CD14-positive monocyte (primary cell): ENCODE data around the gene HIVEP3. TPM values are rescaled to one million over a fixed set of nuclear protein-coding genes. Genes with fewer than 3 reads are reported as not detected.
A peak's percentile ranks its signal among the peaks of the same experiment; 100 is the strongest.

Experiments used
- DNase-seq, 3 donors: peaks; one replicate each; pipeline ENCODE4 v3.0.0-alpha.2; 2011 to 2022
- H2AFZ ChIP-seq: 2 replicates; pipeline ENCODE4 v1.6.0; 2012; ENCODE audit warnings: mild to moderate bottlenecking, low read depth, low read length, inconsistent platforms; ENCODE audit not compliant: insufficient read depth, poor library complexity, severe bottlenecking
- H3K27ac ChIP-seq, 2 donors: 1 replicate in 1 of 2; 2 replicates in 1 of 2; pipeline ENCODE4 v1.5.1; 2012 to 2013; ENCODE audit warnings: low read length in 2 of 2, control low read depth in 1 of 2, inconsistent platforms in 1 of 2, low read depth in 1 of 2, mild to moderate bottlenecking in 1 of 2
- H3K27me3 ChIP-seq, 2 donors: one replicate each; pipeline versions ENCODE4 v1.6.0 to v1.6.1; 2011 to 2013; ENCODE audit warnings: low read length in 2 of 2; ENCODE audit not compliant: control insufficient read depth in 2 of 2, insufficient read depth in 2 of 2
- H3K36me3 ChIP-seq, 2 donors: replicated peaks in 1 of 2; 1 replicate in 1 of 2; 2 replicates in 1 of 2; pipeline versions ENCODE4 v1.5.1 to v1.6.1; 2012 to 2013; ENCODE audit warnings: low read length in 2 of 2, control low read depth in 1 of 2, inconsistent platforms in 1 of 2, mild to moderate bottlenecking in 1 of 2; ENCODE audit not compliant: insufficient read depth in 2 of 2, control insufficient read depth in 1 of 2
- H3K4me1 ChIP-seq, 2 donors: 1 replicate in 1 of 2; 2 replicates in 1 of 2; pipeline versions ENCODE4 v1.5.1 to v1.6.1; 2012 to 2013; ENCODE audit warnings: low read length in 2 of 2, control low read depth in 1 of 2, inconsistent platforms in 1 of 2, mild to moderate bottlenecking in 1 of 2, moderate library complexity in 1 of 2; ENCODE audit not compliant: insufficient read depth in 2 of 2, control insufficient read depth in 1 of 2
- H3K4me2 ChIP-seq: replicated peaks from 2 replicates; pipeline ENCODE3; 2012; ENCODE audit warnings: low read length, moderate library complexity, mild to moderate bottlenecking; ENCODE audit not compliant: poor library complexity, severe bottlenecking; ENCODE audit errors: extremely low read depth
- H3K4me3 ChIP-seq, 3 experiments: fragments of 200-600 bp in 1 of 3; sonication (generic) in 1 of 3; replicated peaks in 1 of 3; 1 replicate in 2 of 3; 2 replicates in 1 of 3; pipeline ENCODE4 v1.5.1; 2011 to 2013; ENCODE audit warnings: low read length in 3 of 3, mild to moderate bottlenecking in 3 of 3, control low read depth in 2 of 3, low read depth in 2 of 3, inconsistent platforms in 1 of 3, moderate library complexity in 1 of 3
- H3K79me2 ChIP-seq: 2 replicates; pipeline ENCODE4 v1.6.0; 2012; ENCODE audit warnings: mild to moderate bottlenecking, control low read depth, inconsistent platforms, low read length, moderate library complexity; ENCODE audit not compliant: insufficient read depth
- H3K9ac ChIP-seq: 2 replicates; pipeline ENCODE4 v1.6.0; 2017; ENCODE audit warnings: low read length, mild to moderate bottlenecking; ENCODE audit not compliant: insufficient read depth, poor library complexity, severe bottlenecking
- H3K9me3 ChIP-seq, 2 donors: replicated peaks in 1 of 2; 1 replicate in 1 of 2; 2 replicates in 1 of 2; pipeline versions ENCODE4 v1.5.1 to v1.6.1; 2012 to 2013; ENCODE audit warnings: low read length in 2 of 2, control low read depth in 1 of 2; ENCODE audit not compliant: control insufficient read depth in 1 of 2, insufficient read depth in 1 of 2
- H4K20me1 ChIP-seq: 2 replicates; pipeline ENCODE4 v1.6.0; 2012; ENCODE audit warnings: mild to moderate bottlenecking, low read length, control low read depth, moderate library complexity; ENCODE audit not compliant: insufficient read depth
- H3K27ac Mint-ChIP-seq, 7 donors: one replicate each; pipeline ENCODE4 v1.8.0; 2020; ENCODE audit warnings: mild to moderate bottlenecking in 7 of 7, mixed read lengths in 7 of 7, moderate library complexity in 6 of 7, inconsistent platforms in 2 of 7
- H3K27me3 Mint-ChIP-seq, 3 donors: one replicate each; pipeline ENCODE4 v1.8.0; 2021 to 2022; ENCODE audit warnings: low read depth in 3 of 3, mild to moderate bottlenecking in 3 of 3, mixed read lengths in 3 of 3, moderate library complexity in 3 of 3, inconsistent platforms in 1 of 3
- H3K36me3 Mint-ChIP-seq, 2 donors: one replicate each; pipeline ENCODE4 v1.8.0; 2020; ENCODE audit warnings: mixed read lengths in 2 of 2, inconsistent platforms in 1 of 2, mild to moderate bottlenecking in 1 of 2
- H3K4me1 Mint-ChIP-seq: one replicate; pipeline ENCODE4 v1.8.0; 2020; ENCODE audit warnings: mild to moderate bottlenecking, mixed read lengths
- H3K4me3 Mint-ChIP-seq, 2 donors: one replicate each; pipeline ENCODE4 v1.8.0; 2020; ENCODE audit warnings: mild to moderate bottlenecking in 2 of 2, mixed read lengths in 2 of 2, moderate library complexity in 1 of 2
- H3K9me3 Mint-ChIP-seq, 7 donors: one replicate each; pipeline ENCODE4 v1.8.0; 2020 to 2022; ENCODE audit warnings: mixed read lengths in 7 of 7, mild to moderate bottlenecking in 6 of 7, moderate library complexity in 6 of 7, inconsistent platforms in 2 of 7
- CTCF ChIP-seq: fragments of 200-600 bp; IDR thresholded peaks from one replicate; pipeline ENCODE4 v1.8.0; 2022; ENCODE audit warnings: antibody characterized with exemption, mild to moderate bottlenecking
- WGBS: methylation state at CpG from one replicate; pipeline ENCODE4 v1.1.5; 2013; ENCODE audit warnings: missing lambda C conversion rate; ENCODE audit not compliant: insufficient coverage; 5-methylcytosine and 5-hydroxymethylcytosine counted together
- intact Hi-C, 2 donors: fragments of 100-400 bp; cut with micrococcal nuclease; formaldehyde crosslinking; loops; one replicate each; pipeline versions ENCODE4 v1.15.0 to v1.15.1; 2023
- polyA plus RNA-seq, 3 donors: library from polyadenylated mRNA; depleted of rRNA in 1 of 3; unstranded in 2 of 3; stranded (reverse) in 1 of 3; fragments of 300-500 nt in 2 of 3; fragments of >200 nt in 1 of 3; fragmentation: Illumina TruSeq in 2 of 3; gene quantifications; 1 replicate in 2 of 3; 2 replicates in 1 of 3; pipeline ENCODE4 v1.2.3, GENCODE V29; 2012 to 2021

HIVEP3 gene
- polyA plus RNA-seq, 3 donors = 1.2 to 3.7 (median 1.8) TPM

- no peak overlapping the region for H2AFZ ChIP-seq
- peaks cover 3 to 11% of the 10 kb centered on the region in 2 donors for H3K36me3 Mint-ChIP-seq
- TF ChIP-seq CTCF = no peak
- intact Hi-C loops = loop anchor here in 1 of 2 donors (5.0 kb wide), 1 partner anchor 37 kb away; no protein-coding TSS in a partner anchor
- no peak overlapping the region for H3K27ac ChIP-seq
- WGBS = 100% methylated on average over 3 of the region's 6 CpGs
- H4K20me1 ChIP-seq = no peaks in the 10 kb centered on the region
- no peaks in the 10 kb centered on the region for H3K36me3 ChIP-seq
- H3K27me3 ChIP-seq = no peaks in the 10 kb centered on the region
- peak overlapping the region in 2 of 7 donors; percentile 3 to 16 for H3K27ac Mint-ChIP-seq
- H3K79me2 ChIP-seq = no peaks in the 10 kb centered on the region
- H3K9me3 ChIP-seq = no peaks in the 10 kb centered on the region
- no peak overlapping the region for H3K4me2 ChIP-seq
- no peaks in the 10 kb centered on the region for H3K9me3 Mint-ChIP-seq
- peaks cover 31 to 32% of the 10 kb centered on the region in 2 donors for H3K4me1 ChIP-seq
- no peak overlapping the region for H3K4me3 ChIP-seq
- no peak overlapping the region for H3K9ac ChIP-seq
- H3K4me3 Mint-ChIP-seq = no peak overlapping the region
- peaks cover 37% of the 10 kb centered on the region for H3K4me1 Mint-ChIP-seq
- DNase-seq = no peak
- H3K27me3 Mint-ChIP-seq = peaks cover 1 to 9% (median 6%) of the 10 kb centered on the region in 3 donors
Observed at GRCh38 chr1:41779360-41779759, 139.4 kb downstream of the HIVEP3 start.

GRCh38 chr1:41777695-41778094 lies 141.0 kb downstream of the HIVEP3 start:
- no peak overlapping the region for H3K4me3 ChIP-seq
- H3K27ac ChIP-seq = no peak overlapping the region
- Mint-ChIP-seq H3K27ac (no peak overlapping the region), H3K27me3 (peaks cover 1 to 6% (median 3%) of the 10 kb centered on the region in 3 donors), H3K4me3 (no peak overlapping the region), H3K36me3 (peaks cover 0 to 9% of the 10 kb centered on the region in 2 donors), H3K9me3 (no peaks in the 10 kb centered on the region), H3K4me1 (peaks cover 22% of the 10 kb centered on the region)
- no peak for TF ChIP-seq CTCF
- H2AFZ ChIP-seq = no peak overlapping the region
- no peaks in the 10 kb centered on the region for H3K9me3 ChIP-seq
- no peak for DNase-seq
- WGBS = 92% methylated on average over 10 of the region's 10 CpGs
- intact Hi-C loops = loop anchor here in 1 of 2 donors (5.0 kb wide), 1 partner anchor 35 kb away; no protein-coding TSS in a partner anchor
- no peak overlapping the region for H3K4me2 ChIP-seq
- H3K27me3 ChIP-seq = no peaks in the 10 kb centered on the region
- H4K20me1 ChIP-seq = no peaks in the 10 kb centered on the region
- no peak overlapping the region for H3K9ac ChIP-seq
- peaks cover 14 to 15% of the 10 kb centered on the region in 2 donors for H3K4me1 ChIP-seq
- no peaks in the 10 kb centered on the region for H3K79me2 ChIP-seq
- H3K36me3 ChIP-seq = no peaks in the 10 kb centered on the region
